ENCODE results near the gene KCNN3. TPM values are rescaled to one million over a fixed set of nuclear protein-coding genes. Genes with fewer than 3 reads are reported as not detected.

Gene KCNN3
- total RNA-seq, 2 donors from 2014 or later, result 3.9 to 4.4 TPM

DNA sequence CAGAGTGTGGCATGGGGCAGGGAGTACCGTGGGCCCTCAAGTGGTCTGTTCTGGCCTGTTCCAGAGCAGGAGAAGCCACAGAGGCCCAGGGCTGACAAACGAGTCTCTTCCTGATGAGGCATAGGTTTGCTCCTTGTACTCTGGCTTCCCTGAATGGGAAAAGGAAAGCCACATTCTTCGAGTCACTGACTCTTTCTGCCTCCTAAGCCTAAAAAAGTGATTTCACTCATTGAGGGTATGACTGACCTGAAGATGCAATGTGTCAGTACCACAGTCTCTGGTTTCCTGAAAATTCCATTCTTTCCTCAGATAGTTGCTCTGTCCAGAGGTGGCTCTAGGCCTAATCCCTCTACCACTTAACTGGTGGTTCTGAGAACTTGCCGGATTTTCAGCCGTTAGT lies 92.3 kb downstream of the KCNN3 start:
- Histone ChIP-seq H3K4me1 (no peaks in the 10 kb centered on the region), H3K9me3 (peaks cover 3 to 5% of the 10 kb centered on the region in 2 donors), H3K36me3 (no peaks in the 10 kb centered on the region), H3K4me3 (no peak overlapping the region), H3K27me3 (no peaks in the 10 kb centered on the region), H3K27ac (no peak overlapping the region)
- TF ChIP-seq, protein P1, sequence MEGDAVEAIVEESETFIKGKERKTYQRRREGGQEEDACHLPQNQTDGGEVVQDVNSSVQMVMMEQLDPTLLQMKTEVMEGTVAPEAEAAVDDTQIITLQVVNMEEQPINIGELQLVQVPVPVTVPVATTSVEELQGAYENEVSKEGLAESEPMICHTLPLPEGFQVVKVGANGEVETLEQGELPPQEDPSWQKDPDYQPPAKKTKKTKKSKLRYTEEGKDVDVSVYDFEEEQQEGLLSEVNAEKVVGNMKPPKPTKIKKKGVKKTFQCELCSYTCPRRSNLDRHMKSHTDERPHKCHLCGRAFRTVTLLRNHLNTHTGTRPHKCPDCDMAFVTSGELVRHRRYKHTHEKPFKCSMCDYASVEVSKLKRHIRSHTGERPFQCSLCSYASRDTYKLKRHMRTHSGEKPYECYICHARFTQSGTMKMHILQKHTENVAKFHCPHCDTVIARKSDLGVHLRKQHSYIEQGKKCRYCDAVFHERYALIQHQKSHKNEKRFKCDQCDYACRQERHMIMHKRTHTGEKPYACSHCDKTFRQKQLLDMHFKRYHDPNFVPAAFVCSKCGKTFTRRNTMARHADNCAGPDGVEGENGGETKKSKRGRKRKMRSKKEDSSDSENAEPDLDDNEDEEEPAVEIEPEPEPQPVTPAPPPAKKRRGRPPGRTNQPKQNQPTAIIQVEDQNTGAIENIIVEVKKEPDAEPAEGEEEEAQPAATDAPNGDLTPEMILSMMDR (IDR thresholded peaks at IDR 0.05), result no peak
- DNase-seq (ENCODE audit: low spot score), result no peak

DNA sequence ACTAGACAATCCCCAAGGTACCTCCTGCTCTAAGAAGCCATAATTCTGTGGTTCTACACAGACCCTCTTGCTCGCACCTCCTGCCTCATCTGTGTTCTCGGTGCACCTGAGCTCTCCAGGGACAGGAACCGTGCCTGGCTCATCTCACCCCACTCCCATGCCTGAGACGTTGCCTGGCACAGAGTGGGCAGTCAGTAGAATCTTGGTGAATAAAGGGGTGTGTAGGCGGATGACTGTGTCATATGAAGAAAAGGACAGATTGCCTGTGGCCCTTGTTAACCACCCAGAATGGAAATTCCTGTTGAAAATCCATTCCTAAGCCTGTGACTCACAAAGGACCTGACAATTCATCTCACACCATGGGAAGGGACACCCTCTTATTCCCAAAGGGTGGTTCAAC lies 92.9 kb downstream of the KCNN3 start:
- Histone ChIP-seq H3K4me1 (no peaks in the 10 kb centered on the region), H3K4me3 (no peak overlapping the region), H3K36me3 (no peaks in the 10 kb centered on the region), H3K27me3 (no peaks in the 10 kb centered on the region), H3K9me3 (peaks cover 3 to 5% of the 10 kb centered on the region in 2 donors), H3K27ac (no peak overlapping the region)
- TF ChIP-seq, protein P1 (IDR thresholded peaks at IDR 0.05), result no peak
- no peak for DNase-seq (ENCODE audit: low spot score)

DNA sequence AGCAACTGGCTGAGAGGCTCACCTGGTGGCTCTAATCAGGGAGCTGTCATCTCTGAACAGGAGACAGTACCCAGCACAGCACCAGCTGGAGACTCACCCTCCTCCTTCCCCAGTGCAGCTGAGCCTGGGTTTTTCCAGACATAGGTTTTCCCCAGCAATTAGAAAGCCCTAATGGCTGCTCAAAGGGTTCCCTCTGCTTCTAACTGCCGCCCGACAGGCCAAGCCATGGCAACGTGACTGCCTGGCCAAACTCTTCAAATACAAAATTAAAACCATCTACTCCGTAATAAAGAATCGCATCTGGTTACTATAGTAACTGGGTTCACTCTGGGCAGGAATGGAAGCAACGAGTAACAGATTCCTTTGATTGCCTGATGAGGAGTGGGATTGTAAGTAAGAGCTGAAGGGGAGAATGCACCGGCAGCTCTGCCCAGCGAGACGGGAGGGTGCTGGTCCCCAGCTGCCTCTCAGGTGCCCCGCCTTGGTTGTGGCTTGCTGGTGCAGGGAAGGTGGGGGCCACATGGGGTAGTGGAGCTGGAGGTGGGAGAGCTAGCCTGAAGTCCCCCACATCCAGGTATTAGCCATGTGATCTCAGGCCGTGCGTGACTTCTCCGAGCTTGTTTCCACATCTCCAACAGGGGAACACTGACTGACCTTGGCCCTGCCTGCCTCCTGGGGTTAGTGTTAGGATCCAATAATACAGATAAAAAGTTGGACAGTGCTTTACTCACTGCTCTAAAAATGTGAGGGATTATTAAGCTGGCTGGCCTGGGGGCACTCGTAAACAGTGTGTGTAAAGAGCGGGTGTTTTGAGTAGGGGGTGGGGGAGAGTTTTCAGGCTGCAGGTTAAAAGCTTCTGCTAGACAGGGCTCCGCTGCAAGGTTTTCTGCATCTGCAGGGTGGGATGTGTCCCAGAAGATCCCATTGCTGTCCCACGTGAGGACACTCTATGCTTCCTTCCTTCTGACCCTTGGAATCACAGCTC lies 94.2 kb downstream of the KCNN3 start:
- Histone ChIP-seq H3K27me3 (no peaks in the 10 kb centered on the region), H3K27ac (no peak overlapping the region), H3K4me1 (no peaks in the 10 kb centered on the region), H3K36me3 (no peaks in the 10 kb centered on the region), H3K4me3 (no peak overlapping the region), H3K9me3 (peaks cover 3 to 5% of the 10 kb centered on the region in 2 donors)
- TF ChIP-seq, protein P1 (IDR thresholded peaks at IDR 0.05), result no peak
- no peak for DNase-seq (ENCODE audit: low spot score)

DNA sequence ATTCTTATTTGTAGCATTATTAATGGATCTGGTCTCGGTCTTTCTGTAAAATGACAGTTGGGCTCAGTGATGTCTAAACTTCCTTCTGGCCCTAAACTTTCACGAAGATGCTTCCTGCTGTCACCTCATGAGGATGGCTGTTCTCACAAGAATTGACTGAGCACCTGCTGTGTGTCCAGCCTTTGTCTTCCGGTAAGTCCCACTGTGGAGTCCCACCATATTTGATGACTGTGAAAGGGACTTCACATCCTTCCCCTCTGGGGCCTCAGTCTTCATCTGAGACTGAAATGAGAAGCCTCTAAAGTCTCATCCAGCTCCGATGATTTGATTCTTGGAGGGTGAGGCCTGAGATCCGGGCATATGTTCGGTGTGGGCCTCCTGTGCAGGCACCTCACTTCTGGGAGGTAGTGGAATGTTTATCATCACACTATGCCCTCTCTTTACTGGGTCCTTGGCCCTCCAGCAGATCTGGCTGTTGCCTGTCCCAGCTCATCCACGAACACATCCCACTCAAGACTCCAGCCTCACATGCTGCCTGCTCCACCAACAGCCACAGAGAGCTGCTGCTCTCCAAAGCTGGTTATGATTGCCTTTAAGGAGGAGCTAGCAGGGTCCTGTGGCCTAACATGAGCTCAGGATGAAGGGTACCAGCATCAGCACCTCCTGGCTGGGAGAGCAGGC lies 95.8 kb downstream of the KCNN3 start:
- Histone ChIP-seq H3K27ac (no peak overlapping the region), H3K4me3 (no peak overlapping the region), H3K27me3 (no peaks in the 10 kb centered on the region), H3K9me3 (peaks cover 3 to 5% of the 10 kb centered on the region in 2 donors), H3K36me3 (no peaks in the 10 kb centered on the region), H3K4me1 (no peaks in the 10 kb centered on the region)
- TF ChIP-seq, protein P1 (IDR thresholded peaks at IDR 0.05), result no peak
- no peak for DNase-seq (ENCODE audit: low spot score)

DNA sequence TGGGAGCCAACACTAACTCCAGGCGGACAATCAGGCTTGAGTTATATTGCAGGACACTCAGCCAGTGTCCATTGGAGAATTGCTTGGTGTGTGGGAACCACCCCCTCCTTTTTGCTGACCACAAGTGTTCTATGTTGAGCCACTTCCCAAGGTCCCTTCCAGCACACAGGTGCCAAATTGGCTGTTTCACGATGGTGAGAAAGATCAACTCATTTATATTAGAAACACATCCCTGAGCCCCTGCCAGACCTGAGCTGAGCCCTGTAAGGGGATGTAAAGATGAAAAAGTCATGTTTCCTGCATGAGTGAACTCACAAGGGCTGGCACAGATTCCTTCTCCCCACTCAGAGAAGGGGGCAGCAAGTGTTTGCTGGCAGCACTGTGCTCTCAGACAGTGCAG lies 96.5 kb downstream of the KCNN3 start:
- Histone ChIP-seq H3K4me3 (no peak overlapping the region), H3K27ac (no peak overlapping the region), H3K27me3 (no peaks in the 10 kb centered on the region), H3K9me3 (no peaks in the 10 kb centered on the region), H3K36me3 (no peaks in the 10 kb centered on the region), H3K4me1 (peaks cover 0 to 4% of the 10 kb centered on the region in 2 donors)
- DNase-seq (ENCODE audit: low spot score), result no peak
- TF ChIP-seq, protein P1 (IDR thresholded peaks at IDR 0.05), result no peak
